GM19463 (cell line): ENCODE data around the gene P3R3URF.

Experiments
- ATAC-seq: cut with Tn5 transposase; IDR thresholded peaks from one replicate; pipeline ENCODE4 v1.9.1; 2021; ENCODE audit warnings: mild to moderate bottlenecking, moderate library complexity; ENCODE audit not compliant: unreplicated experiment

The P3R3URF gene

DNA sequence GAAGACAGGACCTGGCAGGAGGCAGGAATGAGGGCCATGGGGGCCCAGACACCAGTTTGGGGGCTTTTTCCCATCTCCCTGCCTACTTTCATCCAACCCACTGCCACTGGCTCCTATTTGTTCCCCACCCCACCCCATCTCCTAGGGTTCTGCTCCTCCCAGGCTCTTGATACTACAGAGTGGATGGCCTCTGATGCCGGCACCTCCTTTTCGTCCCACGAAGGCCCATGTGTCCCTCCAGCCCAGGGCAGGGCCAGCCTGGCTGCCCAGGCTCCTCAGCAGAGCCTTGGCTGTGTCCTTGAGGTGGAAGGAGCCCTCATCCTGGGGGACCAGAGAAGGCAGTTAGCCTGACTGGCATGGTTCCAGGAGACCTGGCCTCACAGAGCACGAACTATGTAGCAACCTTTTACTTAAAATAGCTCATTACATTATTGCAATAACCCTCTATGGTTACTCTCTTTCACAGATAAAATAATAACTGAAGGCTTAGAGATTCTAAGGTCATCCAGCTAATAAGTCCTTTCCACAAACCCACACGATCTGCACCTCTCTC is 18.4 kb upstream of the P3R3URF start:
- no peak for ATAC-seq

GRCh38 chr1:46193984-46194570 is 17.8 kb upstream of the P3R3URF start:
- no peak for ATAC-seq

DNA sequence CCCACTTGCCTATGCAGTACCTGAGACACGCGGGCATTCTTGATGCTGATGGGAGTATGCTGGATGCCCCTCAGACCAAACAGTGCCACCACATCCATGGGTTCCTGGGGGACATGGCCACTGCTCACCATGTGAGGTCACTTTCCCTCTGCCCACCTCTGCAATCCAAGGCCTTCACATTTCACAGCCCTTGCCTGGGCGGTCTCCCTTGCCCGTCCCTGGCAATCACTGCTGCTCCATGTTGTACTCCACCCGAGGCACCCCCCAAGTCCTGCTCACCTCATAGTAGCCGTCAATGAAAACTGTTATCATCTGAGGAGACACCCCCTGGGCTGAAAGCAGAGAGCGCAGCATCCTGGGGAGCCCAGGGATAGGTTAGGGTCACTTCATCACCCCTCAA is 17.0 kb upstream of the P3R3URF start:
- no peak for ATAC-seq

GRCh38 chr1:46192171-46192570 is 15.9 kb upstream of the P3R3URF start:
- no peak for ATAC-seq

GRCh38 chr1:46191033-46191701 is 14.9 kb upstream of the P3R3URF start:
- no peak for ATAC-seq

- no peak for ATAC-seq
These were observed 14.3 kb upstream of the P3R3URF start for GRCh38 chr1:46190539-46190938.

GRCh38 chr1:46188295-46189030 is 12.2 kb upstream of the P3R3URF start:
- no peak for ATAC-seq

DNA sequence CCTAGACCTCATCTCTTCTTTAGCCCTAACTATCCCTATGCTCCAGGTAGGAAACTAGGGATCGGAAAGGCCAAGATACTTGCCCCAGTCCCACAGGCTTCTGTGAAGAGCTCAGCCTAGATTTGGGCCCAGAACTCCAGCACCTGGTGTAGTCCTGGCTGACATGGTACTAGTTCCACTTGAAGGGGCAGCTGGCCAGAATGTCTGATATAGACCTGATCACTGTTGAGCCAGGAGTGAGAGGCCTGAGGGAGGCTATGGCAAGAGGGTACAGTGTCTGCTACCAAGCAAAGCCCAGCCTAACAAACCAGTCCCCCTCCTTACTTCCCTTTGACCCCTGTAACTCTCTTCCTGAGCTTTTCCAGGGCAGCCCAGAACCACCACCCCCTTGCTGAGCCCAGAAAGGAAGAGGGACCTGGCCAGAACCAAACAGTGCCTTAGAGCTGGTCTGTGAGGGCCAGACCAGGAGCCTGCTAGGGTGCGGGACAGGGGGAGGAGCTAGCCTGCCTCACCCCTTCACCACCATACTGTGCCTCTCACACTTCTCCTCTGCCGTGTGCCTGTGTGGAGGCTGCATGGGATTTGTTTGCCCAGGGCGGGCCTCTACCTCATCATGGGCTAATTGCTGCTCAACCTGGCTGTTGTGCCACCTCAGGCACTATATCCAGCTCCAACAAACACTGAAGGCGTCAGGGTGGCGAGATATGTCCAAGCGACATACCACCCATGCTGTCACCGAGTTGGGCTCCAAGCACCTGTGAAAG is 11.0 kb upstream of the P3R3URF start:
- ATAC-seq: no peak

DNA sequence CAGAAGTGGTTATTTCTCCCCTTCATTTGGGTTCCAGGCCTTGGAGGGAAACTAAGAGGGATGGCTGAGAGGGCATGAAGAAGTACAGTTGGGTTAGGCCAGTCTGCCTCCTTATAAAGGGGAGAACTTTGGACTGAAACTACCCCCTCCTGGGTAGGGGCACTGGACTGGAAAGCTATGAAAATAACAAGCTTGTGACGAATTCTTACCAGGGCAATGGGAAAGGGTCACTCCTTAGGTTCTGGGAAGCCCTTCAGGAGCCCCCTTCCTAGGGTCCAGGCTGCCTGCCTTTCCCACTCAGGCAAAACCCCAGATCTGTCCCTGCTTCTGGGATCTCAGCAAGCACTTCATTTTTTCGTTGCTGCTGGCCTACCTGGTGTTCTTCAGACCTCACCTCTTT is 9.8 kb upstream of the P3R3URF start:
- ATAC-seq: no peak

- no peak for ATAC-seq
These were observed 8.8 kb upstream of the P3R3URF start for GRCh38 chr1:46184920-46185658.

GRCh38 chr1:46183926-46184557 is 7.8 kb upstream of the P3R3URF start:
- ATAC-seq: no peak

GRCh38 chr1:46183079-46183847 is 7.0 kb upstream of the P3R3URF start:
- ATAC-seq: no peak

DNA sequence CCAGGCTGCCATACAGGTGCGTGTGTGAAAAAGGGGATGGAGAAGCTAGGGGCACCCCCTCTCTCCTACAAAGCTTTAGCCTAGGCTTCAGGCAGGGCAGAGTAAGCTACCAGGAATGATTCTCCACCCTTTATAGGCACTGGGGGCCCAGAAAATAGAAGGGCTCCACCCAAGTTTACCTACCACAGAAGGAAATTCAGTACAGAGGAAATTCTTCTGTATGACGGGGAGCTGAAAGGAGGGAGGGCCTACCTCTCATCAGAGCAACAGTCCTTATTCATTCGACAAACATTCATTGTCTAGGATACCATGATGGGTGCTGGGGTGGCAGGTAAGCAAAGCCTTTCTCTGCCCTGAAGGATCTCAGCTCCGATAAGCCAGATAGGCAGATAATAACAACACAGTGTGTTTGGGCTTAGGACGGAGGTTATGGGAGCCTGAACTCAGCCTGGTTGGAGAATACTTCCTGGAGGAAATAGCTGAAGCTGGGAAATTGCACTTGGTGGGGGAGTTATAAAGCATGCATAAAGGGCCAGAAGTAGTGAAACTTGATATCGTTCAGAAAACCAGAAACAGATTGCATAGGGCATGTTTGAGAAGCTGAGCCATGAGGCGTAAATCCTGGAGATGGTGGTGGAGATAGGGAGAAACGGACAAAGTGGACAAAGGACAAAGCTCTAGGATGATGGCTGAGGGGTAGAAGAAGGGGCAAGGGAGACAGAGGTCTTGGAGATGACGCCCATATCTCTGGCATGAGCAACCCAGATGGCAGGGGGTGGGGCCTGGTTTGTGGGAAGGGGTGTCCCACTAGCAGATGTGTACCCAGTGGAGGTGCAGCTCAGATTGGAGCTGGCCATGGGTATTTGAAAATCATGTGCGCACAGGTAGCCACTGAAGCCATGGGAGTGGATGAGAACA is 5.3 kb upstream of the P3R3URF start:
- ATAC-seq: no peak

DNA sequence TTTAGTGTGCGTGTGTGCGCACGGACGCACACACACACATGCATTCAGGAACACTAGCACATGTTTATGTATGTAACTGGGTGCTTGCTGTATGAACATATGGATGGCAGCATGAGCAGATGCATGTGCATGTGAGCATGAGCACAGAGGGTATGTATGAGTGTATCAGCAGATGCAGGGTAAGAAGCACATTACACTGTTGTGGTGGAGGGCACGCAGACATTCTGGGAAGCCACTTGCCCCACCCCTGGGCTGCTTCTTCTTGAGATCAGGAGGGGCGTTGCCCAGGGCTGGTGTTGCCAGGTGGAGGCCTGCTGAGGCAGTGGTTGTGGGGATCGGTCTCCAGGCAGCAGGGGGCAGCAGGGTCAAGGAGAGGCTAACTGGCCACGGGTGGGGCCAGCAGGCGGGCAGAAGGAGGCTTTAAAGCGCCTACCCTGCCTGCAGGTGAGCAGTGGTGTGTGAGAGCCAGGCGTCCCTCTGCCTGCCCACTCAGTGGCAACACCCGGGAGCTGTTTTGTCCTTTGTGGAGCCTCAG is 3.9 kb upstream of the P3R3URF start:
- no peak for ATAC-seq

- peak; percentile 42 for ATAC-seq
These were observed 3.1 kb upstream of the P3R3URF start for GRCh38 chr1:46179138-46180081.

GRCh38 chr1:46175243-46175642 is 1.0 kb downstream of the P3R3URF start:
- no peak for ATAC-seq
